ENCODE results near the gene STPG1.

The STPG1 gene

DNA sequence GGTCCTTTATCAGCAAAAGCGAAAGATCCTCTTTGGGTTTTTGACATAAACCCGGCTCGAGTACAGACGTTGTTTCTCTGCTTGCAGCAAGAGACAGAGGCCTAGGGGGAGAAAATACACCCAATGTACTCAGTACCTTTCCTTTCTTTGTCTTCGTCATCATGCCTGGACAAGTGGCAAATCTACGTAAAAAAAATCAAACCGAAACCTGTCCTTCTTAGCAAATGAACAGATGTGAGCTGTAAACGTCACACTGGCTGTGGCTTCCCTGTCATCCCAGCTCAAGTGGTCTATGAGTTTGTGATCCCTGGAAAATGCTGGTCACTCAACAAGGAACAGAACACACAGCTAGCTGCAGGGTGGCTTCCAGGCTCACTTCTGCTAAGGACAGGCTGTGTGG is 39.9 kb downstream of the STPG1 start:
- DNase-seq (ENCODE audit: low read depth in 2 of 3, low spot score in 2 of 3), result no peak

- no peak for DNase-seq (ENCODE audit: low read depth in 2 of 3, low spot score in 2 of 3)
Measured at GRCh38 chr1:24373044-24373443, 40.5 kb downstream of the STPG1 start.

- no peak for DNase-seq (ENCODE audit: low read depth in 2 of 3, low spot score in 2 of 3)
Measured at GRCh38 chr1:24369801-24370200, 43.8 kb downstream of the STPG1 start.

- no peak for DNase-seq (ENCODE audit: low read depth in 2 of 3, low spot score in 2 of 3)
Measured at GRCh38 chr1:24369199-24369598, 44.4 kb downstream of the STPG1 start.

GRCh38 chr1:24366707-24367106 is 46.9 kb downstream of the STPG1 start:
- no peak for DNase-seq (ENCODE audit: low read depth in 2 of 3, low spot score in 2 of 3)

- DNase-seq (ENCODE audit: low read depth in 2 of 3, low spot score in 2 of 3), result peak in 1 of 3 experiments; percentile 16
Measured at GRCh38 chr1:24364975-24365678, 48.5 kb downstream of the STPG1 start.

DNA sequence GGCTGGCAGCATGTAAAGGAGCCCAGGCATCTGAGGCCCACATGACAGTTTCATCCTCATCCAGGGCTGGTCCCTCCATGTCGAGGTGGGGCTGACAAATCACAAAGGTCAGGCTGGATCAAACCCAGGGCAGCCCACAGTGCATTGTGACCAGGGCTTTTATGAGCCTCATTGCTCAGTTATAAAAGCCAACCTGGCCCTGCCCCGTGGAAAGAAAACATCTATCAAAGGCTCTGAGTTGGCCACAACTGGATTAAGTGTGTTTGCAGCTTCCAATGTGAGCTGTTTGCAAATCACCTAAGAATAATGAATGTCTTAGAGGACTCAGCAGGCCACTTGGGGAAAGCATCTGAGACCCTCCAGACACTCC is 49.0 kb downstream of the STPG1 start:
- no peak for DNase-seq (ENCODE audit: low read depth in 2 of 3, low spot score in 2 of 3)

GRCh38 chr1:24363994-24364393 is 49.6 kb downstream of the STPG1 start:
- no peak for DNase-seq (ENCODE audit: low read depth in 2 of 3, low spot score in 2 of 3)

DNA sequence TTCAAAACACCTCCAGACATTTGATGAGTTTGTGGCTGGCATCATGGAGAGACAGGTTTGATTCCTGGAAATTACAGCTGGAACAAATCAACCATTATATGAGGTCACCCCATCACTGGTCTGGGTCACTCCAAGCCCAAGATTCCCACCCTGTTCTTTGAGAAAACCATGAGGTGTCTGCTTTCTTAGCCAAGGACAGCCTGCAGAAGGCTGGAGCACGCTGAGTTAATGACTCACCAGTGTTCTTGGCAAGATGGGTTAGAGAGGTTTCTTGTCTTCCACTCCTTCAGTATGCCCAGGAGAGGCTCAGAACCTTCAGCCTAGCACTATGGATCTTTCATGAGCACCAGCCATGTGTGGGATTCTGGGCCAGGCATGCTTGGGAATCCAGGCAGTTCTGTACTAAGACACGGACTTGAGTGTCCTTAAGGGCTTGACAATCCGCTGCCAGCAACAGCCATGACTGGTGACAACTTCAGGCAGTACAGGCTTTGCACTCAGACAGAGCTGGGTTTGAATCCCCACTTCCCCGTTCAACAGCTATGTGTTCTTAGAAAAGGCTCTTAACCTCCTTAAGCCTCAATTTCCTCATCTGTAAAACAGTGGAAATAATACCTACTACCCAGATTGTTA is 50.5 kb downstream of the STPG1 start:
- no peak for DNase-seq (ENCODE audit: low read depth in 2 of 3, low spot score in 2 of 3)

DNA sequence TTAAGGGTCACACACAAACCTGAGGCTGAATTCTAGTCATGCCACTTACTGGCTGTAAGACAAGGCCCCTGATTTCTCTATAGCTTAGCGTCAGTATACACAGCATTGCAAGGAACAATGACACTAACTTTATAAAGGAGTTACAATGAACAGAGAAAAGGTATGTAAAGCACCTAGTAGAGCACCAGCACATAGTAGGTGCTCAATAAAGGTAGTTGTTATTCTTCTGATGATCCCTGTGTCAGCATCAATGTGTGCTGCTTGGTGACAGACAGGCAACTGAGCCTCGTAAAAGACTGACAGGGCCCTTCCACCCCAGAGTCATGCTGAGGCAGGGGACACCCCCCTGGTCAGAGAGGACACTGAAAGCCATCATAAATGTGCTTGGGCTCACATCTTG is 51.2 kb downstream of the STPG1 start:
- DNase-seq (ENCODE audit: low read depth in 2 of 3, low spot score in 2 of 3), result no peak

- DNase-seq (ENCODE audit: low read depth in 2 of 3, low spot score in 2 of 3), result no peak
Measured at GRCh38 chr1:24361811-24362210, 51.8 kb downstream of the STPG1 start.

GRCh38 chr1:24360681-24361080 is 52.9 kb downstream of the STPG1 start:
- DNase-seq (ENCODE audit: low read depth in 2 of 3, low spot score in 2 of 3), result no peak

DNA sequence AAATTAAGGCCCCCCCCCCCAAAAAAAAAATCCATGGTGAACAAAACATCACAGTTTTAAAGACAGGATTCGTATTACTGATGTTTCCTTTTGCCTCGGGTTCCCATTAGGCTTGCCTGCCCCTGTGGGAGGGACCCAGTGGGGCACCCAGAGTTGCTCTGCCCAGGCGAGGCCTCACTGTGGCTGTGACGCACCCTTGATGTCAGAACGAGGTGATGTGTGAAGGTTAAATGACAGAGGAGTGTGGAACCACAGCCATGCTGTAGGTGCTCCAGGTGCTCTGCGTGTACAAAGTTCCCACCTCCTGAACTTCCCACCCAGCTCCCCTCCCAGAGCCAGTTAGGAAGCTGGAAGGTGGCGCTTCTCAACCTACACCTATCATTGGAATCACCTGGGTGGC is 56.5 kb downstream of the STPG1 start:
- no peak for DNase-seq (ENCODE audit: low read depth in 2 of 3, low spot score in 2 of 3)

GRCh38 chr1:24355466-24355865 is 58.1 kb downstream of the STPG1 start:
- DNase-seq (ENCODE audit: low read depth in 2 of 3, low spot score in 2 of 3), result no peak

DNA sequence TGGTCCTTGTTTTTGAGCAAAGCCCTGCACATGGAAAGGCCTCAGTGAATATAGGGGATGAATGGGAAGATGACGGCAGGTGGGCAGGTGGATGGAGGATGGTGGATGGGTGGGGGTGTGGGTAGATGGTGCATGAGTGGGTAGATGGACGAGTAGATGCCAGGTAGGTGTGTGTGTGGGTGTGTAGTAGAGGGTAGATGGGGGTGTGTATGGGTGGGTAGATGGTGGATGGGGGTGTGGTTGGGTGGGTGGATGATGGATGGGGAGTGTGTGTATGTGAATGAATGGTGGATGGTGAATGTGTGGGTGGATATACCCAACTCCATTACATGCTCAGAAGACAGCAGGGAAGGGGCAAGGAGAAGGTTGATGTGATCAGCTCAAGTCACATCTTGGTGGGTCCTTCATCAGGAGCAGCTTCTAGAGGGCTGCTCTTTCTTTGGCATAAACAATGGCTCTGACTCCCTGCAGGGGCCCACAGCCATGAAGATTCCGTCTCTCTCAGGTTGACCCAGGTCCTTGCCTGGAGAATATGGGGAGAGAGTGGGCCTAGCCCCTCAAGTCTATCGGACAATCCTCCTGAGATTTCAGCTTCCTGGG is 60.2 kb downstream of the STPG1 start:
- no peak for DNase-seq (ENCODE audit: low read depth in 2 of 3, low spot score in 2 of 3)

GRCh38 chr1:24351918-24352627 is 61.5 kb downstream of the STPG1 start:
- DNase-seq (ENCODE audit: low read depth in 2 of 3, low spot score in 2 of 3), result peak in 2 of 3 experiments; percentile 11 to 35

GRCh38 chr1:24351247-24351646 is 62.3 kb downstream of the STPG1 start:
- DNase-seq (ENCODE audit: low read depth in 2 of 3, low spot score in 2 of 3), result no peak

DNA sequence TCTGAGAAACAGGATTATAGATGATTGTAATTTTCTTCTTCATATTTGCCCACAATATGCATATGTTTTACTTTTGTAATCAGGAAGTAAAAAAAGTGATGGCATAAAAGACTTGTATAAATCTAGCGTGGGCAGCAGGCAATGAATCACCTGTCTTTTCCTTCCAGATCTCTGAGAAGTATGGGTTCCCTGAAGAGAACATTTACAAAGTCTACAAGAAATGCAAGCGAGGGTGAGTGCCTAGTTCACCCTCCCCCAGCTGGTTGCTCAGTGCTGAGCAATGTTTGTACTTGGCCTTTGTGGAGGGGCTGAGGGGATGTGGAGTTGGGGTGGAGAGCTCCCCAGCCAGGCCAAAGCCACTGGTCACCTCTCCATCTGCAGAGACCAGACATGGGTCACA is 63.7 kb downstream of the STPG1 start:
- DNase-seq (ENCODE audit: low read depth in 2 of 3, low spot score in 2 of 3), result no peak

- no peak for DNase-seq (ENCODE audit: low read depth in 2 of 3, low spot score in 2 of 3)
Measured at GRCh38 chr1:24348196-24348595, 65.4 kb downstream of the STPG1 start.

DNA sequence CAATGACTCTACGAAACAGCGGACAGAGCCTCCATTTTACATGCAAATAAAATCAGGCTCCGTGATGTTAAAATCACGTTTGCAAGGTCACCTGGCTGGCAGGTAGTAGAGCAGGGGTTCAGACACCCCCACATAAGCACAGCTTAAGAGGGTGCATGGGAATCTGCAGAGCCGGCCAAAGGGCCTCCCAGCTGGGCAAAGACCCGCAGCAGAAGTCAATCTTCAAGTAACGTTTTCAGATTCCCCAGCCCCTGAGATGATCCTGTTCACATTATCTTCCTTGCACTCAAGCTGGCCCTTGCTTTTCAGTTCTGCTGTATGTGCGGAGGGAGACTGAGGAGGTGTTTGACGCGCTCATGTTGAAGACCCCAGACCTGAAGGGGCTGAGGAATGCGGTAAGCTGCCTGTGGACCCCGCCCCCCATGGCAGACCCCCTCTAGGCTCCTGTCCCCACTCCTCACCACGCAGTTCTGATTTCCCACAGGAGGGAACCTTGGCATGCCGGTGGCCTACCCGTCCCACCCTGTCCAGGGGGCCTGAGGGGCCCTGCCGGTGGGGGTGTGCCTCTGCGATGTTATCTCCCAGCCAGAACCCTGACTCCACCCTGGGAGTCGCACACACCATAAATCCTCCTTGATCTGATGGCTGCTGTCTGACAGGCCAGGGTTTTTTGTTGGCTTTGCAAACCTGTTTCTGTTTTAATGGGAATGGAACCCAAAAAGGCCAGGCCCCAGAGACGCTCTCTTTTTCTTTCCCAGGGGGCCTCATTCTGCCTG is 66.2 kb downstream of the STPG1 start:
- DNase-seq (ENCODE audit: low read depth in 2 of 3, low spot score in 2 of 3), result no peak

GRCh38 chr1:24345334-24345733 is 68.2 kb downstream of the STPG1 start:
- DNase-seq (ENCODE audit: low read depth in 2 of 3, low spot score in 2 of 3), result no peak
